Upper lobe of left lung (tissue), 6 donors: ENCODE data around the gene CSF1R. TPM values are rescaled to one million over a fixed set of nuclear protein-coding genes. Genes with fewer than 3 reads are reported as not detected.
A peak's percentile ranks its signal among the peaks of the same experiment; 100 is the strongest.
"Not testable (repeated sequence)": the region's sequence is repeated elsewhere in the genome, so short reads cannot be mapped to it uniquely, and the experiment has no call there.

Source experiments
- ATAC-seq, 2 donors: fragments of 200-7000 bp; cut with Tn5 transposase; one replicate each; pipeline ENCODE4 v1.9.1; 2022; ENCODE audit warnings: mild to moderate bottlenecking in 2 of 2, moderate library complexity in 2 of 2; ENCODE audit not compliant: low FRiP score in 2 of 2
- DNase-seq, 2 donors: peaks; one replicate each; pipeline ENCODE4 v3.0.0-alpha.2; 2019 to 2020
- H3K27ac ChIP-seq, 4 donors: fragments of 200-600 bp; sonication (generic); one replicate each; pipeline ENCODE4 v1.5.1; 2016 to 2019
- H3K27me3 ChIP-seq, 4 donors: fragments of 200-600 bp; sonication (generic); one replicate each; pipeline ENCODE4 v1.5.1; 2017 to 2019
- H3K36me3 ChIP-seq, 4 donors: fragments of 200-600 bp; sonication (generic); one replicate each; pipeline ENCODE4 v1.5.1; 2016 to 2019
- H3K4me1 ChIP-seq, 4 donors: fragments of 200-600 bp; sonication (generic); one replicate each; pipeline ENCODE4 v1.5.1; 2018 to 2019
- H3K4me3 ChIP-seq, 4 donors: fragments of 200-600 bp; sonication (generic); one replicate each; pipeline ENCODE4 v1.5.1; 2017 to 2019; ENCODE audit warnings: mild to moderate bottlenecking in 2 of 4, moderate library complexity in 1 of 4
- H3K9me3 ChIP-seq, 4 donors: fragments of 200-600 bp; sonication (generic); one replicate each; pipeline ENCODE4 v1.5.1; 2018 to 2019
- EP300 ChIP-seq, 4 donors: sonication (generic); formaldehyde crosslinking; IDR thresholded peaks; one replicate each; pipeline ENCODE4 v1.5.1; 2017; ENCODE audit warnings: antibody characterized with exemption in 4 of 4, control low read depth in 2 of 4
- POLR2A ChIP-seq, 4 donors: fragments of 450-650 bp; IDR thresholded peaks; one replicate each; pipeline ENCODE4 v1.5.1; 2016 to 2017; ENCODE audit warnings: antibody characterized with exemption in 4 of 4, mild to moderate bottlenecking in 2 of 4
- POLR2AphosphoS5 ChIP-seq, 2 donors: sonication (generic); formaldehyde crosslinking; IDR thresholded peaks; one replicate each; pipeline ENCODE4 v1.5.1; 2017; ENCODE audit warnings: antibody characterized with exemption in 2 of 2
- WGBS, 2 donors: methylation state at CpG; one replicate each; pipeline ENCODE4 v1.1.5; 2017 to 2018; 5-methylcytosine and 5-hydroxymethylcytosine counted together
- total RNA-seq, 6 donors: library from RNA; depleted of rRNA in 4 of 6; stranded (reverse); fragments of >200 nt in 4 of 6; gene quantifications; one replicate each; pipeline versions ENCODE4 v1.1.0 to v1.2.1, GENCODE V29; 2016 to 2021
- TF ChIP-seq, protein P1 (sequence below), 6 experiments: fragments of 450-650 bp in 4 of 6; fragments of 200-600 bp in 2 of 6; sonication (generic) in 2 of 6; IDR thresholded peaks; one replicate each; pipeline ENCODE4 v1.5.1; 2016 to 2019; ENCODE audit warnings: antibody characterized with exemption in 6 of 6
- donor health status: DM: no; HTN: no; CAD: no; lungs with moderate emphysema.
- donor health status: DM: no; HTN: yes; CAD: no; lungs with severe emphysema.

The CSF1R gene
- total RNA-seq, 6 donors from 2014 or later = 13.9 to 101 (median 57.9) TPM

DNA sequence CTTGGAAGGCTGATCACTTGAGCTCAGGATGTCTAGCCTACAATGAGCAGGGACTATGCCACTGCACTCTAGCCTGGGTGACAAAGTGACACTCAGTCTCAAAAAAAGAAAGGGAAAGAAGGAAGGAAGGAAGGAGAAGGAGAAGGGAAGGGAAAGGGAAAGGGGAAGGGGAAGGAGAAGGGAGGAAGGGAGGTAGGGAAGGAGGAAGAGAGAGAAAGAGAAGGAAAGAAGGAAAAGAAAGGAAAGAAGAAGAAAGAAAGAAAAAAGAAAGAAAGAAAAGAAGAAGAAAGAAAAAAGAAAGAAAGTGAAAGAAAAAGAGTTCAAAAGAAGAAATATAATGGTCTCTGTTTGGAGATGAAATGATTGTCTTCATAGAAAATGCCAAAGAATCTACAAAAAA is 10.8 kb upstream of the CSF1R start:
- ATAC-seq = no peak
- TF ChIP-seq, protein P1, sequence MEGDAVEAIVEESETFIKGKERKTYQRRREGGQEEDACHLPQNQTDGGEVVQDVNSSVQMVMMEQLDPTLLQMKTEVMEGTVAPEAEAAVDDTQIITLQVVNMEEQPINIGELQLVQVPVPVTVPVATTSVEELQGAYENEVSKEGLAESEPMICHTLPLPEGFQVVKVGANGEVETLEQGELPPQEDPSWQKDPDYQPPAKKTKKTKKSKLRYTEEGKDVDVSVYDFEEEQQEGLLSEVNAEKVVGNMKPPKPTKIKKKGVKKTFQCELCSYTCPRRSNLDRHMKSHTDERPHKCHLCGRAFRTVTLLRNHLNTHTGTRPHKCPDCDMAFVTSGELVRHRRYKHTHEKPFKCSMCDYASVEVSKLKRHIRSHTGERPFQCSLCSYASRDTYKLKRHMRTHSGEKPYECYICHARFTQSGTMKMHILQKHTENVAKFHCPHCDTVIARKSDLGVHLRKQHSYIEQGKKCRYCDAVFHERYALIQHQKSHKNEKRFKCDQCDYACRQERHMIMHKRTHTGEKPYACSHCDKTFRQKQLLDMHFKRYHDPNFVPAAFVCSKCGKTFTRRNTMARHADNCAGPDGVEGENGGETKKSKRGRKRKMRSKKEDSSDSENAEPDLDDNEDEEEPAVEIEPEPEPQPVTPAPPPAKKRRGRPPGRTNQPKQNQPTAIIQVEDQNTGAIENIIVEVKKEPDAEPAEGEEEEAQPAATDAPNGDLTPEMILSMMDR (IDR thresholded peaks at IDR 0.05) = no peak
- TF ChIP-seq EP300 (IDR thresholded peaks at IDR 0.05) = no peak
- TF ChIP-seq POLR2A (IDR thresholded peaks at IDR 0.05) = no peak
- no peak for TF ChIP-seq POLR2AphosphoS5 (IDR thresholded peaks at IDR 0.05)
- Histone ChIP-seq H3K4me3 (no peak overlapping the region), H3K27me3 (no peaks in the 10 kb centered on the region), H3K27ac (no peak overlapping the region), H3K9me3 (no peaks in the 10 kb centered on the region), H3K36me3 (no peaks in the 10 kb centered on the region), H3K4me1 (no peaks in the 10 kb centered on the region)
- no peak for DNase-seq

DNA sequence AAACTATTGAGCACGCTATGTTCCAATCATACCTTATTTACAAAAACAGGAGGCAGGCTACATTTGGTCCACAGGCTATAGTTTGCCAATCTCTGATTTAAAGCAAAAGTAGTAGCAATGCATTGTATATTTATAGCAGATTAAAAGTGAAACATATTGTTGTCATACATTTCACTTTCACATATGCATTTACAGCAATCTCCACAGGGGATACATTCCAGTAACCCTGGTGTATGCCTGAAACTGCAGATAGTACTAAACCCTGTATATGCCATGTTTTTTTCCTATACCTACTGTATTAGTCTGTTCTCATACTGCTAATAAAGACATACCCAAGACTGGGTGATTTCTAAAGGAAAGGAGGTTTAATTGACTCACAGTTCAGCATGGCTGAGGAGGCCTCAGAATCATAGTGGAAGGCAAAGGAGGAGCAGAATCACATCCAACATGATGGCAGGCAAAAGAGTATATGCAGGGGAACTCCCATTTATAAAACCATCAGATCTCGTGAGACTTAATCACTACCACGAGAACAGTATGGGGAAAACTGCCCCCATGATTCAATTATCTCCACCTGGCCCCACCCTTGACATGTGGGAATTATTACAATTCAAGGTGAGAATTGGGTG is 5.9 kb upstream of the CSF1R start:
- H3K4me1 ChIP-seq = no peaks in the 10 kb centered on the region
- H3K9me3 ChIP-seq = no peaks in the 10 kb centered on the region
- no peak overlapping the region for H3K4me3 ChIP-seq
- ATAC-seq = no peak
- no peak overlapping the region for H3K27ac ChIP-seq
- WGBS, 2 donors = 89 to 90% methylated on average over 3 of the region's 3 CpGs
- DNase-seq = no peak
- TF ChIP-seq, protein P1 (IDR thresholded peaks at IDR 0.05) = no peak
- TF ChIP-seq POLR2A (IDR thresholded peaks at IDR 0.05) = no peak
- no peak for TF ChIP-seq EP300 (IDR thresholded peaks at IDR 0.05)
- no peak for TF ChIP-seq POLR2AphosphoS5 (IDR thresholded peaks at IDR 0.05)
- H3K27me3 ChIP-seq = no peaks in the 10 kb centered on the region
- H3K36me3 ChIP-seq = no peaks in the 10 kb centered on the region

DNA sequence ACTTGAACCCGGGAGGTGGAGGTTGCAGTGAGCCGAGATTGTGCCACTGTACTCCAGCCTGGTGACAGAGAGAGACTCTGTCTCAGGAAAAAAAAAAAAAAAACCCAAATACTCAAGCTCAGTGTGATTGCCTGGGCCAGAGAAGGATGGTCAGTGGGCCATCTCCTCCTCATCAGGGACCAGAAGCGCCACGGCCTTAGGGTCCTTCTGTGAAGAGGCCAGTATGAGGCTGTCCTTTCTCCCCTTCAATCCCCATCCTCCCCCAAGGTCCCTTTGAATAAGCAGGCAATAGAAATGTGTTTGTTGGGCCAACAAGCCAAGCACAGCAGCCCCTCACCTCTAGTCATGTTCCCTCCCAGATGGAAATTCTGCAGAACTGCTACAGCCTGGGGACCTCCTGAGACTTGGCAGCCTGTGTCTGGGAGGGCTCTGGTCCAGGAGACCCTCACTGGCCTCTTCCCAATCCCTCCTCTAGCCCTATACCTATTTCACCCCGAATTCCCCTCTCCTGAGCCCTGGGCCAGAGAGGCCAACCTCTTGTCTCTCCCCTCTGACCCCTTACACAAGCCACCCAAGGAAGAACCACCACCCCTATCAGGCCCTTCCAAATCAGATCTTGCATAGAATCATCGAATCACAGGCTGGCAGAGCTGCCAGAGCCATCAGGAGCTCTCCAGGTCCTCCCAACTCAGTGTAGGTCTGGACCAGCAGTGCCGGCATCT is 1.0 kb downstream of the CSF1R start:
- no peak for TF ChIP-seq POLR2AphosphoS5 (IDR thresholded peaks at IDR 0.05)
- no peak for TF ChIP-seq EP300 (IDR thresholded peaks at IDR 0.05)
- no peak for TF ChIP-seq POLR2A (IDR thresholded peaks at IDR 0.05)
- TF ChIP-seq, protein P1 (IDR thresholded peaks at IDR 0.05) = no peak
- peak overlapping the region in 3 of 4 donors; percentile 26 to 50 (median 34) for H3K4me3 ChIP-seq
- peak overlapping the region in 2 of 4 donors; percentile 58 to 70 for H3K27ac ChIP-seq
- DNase-seq (no peak), ATAC-seq (no peak)
- 78 to 85% methylated on average over 7 of the region's 7 CpGs for WGBS, 2 donors
- peaks cover 5 to 17% (median 6%) of the 10 kb centered on the region in 4 donors for H3K4me1 ChIP-seq
- H3K9me3 ChIP-seq = no peaks in the 10 kb centered on the region
- no peaks in the 10 kb centered on the region for H3K27me3 ChIP-seq
- H3K36me3 ChIP-seq = no peaks in the 10 kb centered on the region

DNA sequence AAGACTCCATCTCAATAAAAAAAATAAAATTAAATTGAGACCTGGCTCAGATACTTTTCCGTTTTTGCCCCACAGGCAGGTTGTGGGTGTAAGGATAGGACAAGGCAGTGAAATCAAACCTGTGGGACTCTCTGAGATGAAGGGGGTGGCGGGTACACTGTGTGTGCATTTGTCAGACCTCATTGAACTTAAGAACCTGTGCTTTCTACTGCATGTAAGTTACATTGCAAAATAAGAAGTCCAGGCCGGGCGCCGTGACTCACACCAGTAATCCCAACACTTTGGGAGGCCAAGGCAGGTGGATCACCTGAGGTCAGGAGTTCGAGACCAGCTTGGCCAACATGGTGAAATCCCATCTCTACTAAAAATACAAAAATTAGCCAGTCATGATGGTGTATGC is 1.6 kb downstream of the CSF1R start:
- WGBS, 2 donors = 86 to 87% methylated on average over 6 of the region's 6 CpGs
- not testable (repeated sequence) for H3K9me3 ChIP-seq, DNase-seq, H3K36me3 ChIP-seq, H3K27me3 ChIP-seq, ATAC-seq
- Histone ChIP-seq H3K27ac (peak overlapping the region in 2 of 4 donors; percentile 11 to 23), H3K4me1 (peaks cover 5 to 17% (median 6%) of the 10 kb centered on the region in 4 donors), H3K4me3 (peak overlapping the region in 3 of 4 donors; percentile 9 to 50 (median 34))

DNA sequence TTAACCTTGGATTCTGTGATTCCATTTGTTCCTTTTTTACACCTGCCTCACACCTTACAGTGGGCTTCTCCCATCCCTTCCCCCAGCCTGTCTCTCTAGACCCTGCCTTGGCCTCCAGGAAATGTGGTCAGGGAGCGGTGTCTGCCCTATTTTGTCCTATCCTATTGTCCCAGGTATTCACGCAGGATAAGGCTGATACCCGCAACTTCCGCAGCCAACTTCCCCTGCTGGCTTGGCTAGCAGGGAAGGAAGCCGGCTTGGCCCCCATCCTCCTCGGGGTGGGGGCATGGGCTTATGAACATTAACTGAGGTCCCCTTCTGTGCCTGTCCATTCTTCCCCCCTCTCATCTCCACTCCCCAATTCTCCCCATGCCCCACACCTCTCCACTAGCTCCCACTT is 3.5 kb downstream of the CSF1R start:
- ATAC-seq (peak in 1 of 2 donors; percentile 1), DNase-seq (no peak)
- Histone ChIP-seq H3K4me1 (peaks cover 5 to 17% (median 6%) of the 10 kb centered on the region in 4 donors), H3K27ac (peak overlapping the region in 2 of 4 donors; percentile 26 to 30), H3K4me3 (peak overlapping the region in 2 of 4 donors; percentile 5 to 30), H3K27me3 (no peaks in the 10 kb centered on the region), H3K36me3 (no peaks in the 10 kb centered on the region), H3K9me3 (no peaks in the 10 kb centered on the region)
- WGBS, 2 donors = 21 to 72% methylated on average over 6 of the region's 6 CpGs
- TF ChIP-seq POLR2AphosphoS5 (IDR thresholded peaks at IDR 0.05) (no peak), EP300 (IDR thresholded peaks at IDR 0.05) (no peak), POLR2A (IDR thresholded peaks at IDR 0.05) (no peak)
- TF ChIP-seq, protein P1 (IDR thresholded peaks at IDR 0.05) = no peak
